Measurements from ENCODE around the gene OMG.

- TF ChIP-seq FOXM1 (IDR thresholded peaks at IDR 0.05; ENCODE audit: borderline replicate concordance, low read depth): no peak
- no peak for TF ChIP-seq USF1 (IDR thresholded peaks at IDR 0.05)
- no peak for TF ChIP-seq EP300 (IDR thresholded peaks at IDR 0.05; ENCODE audit: borderline replicate concordance)
- TF ChIP-seq TAF1 (IDR thresholded peaks at IDR 0.05; ENCODE audit: low read depth): no peak
- no peak for TF ChIP-seq TEAD4 (IDR thresholded peaks at IDR 0.05)
- TF ChIP-seq CEBPB (IDR thresholded peaks at IDR 0.05): no peak
- no peak for TF ChIP-seq RAD21 (IDR thresholded peaks at IDR 0.05; ENCODE audit: low read depth)
- TF ChIP-seq MAX (IDR thresholded peaks at IDR 0.05): no peak
Measured at GRCh38 chr17:31327534-31328159, 30.6 kb upstream of the OMG start.
